ENCODE results near the gene NAV3. TPM values are rescaled to one million over a fixed set of nuclear protein-coding genes. Genes with fewer than 3 reads are reported as not detected.
A peak's percentile ranks its signal among the peaks of the same experiment; 100 is the strongest.

The NAV3 gene
- total RNA-seq, 1 donor = 121 TPM

GRCh38 chr12:77891518-77892147 is 60.9 kb downstream of the NAV3 start:
- no peak for DNase-seq (ENCODE audit: low read depth)
- H3K4me3 ChIP-seq (ENCODE audit: low read depth, low read length) = no peak overlapping the region
- no peak for TF ChIP-seq CTCF (IDR thresholded peaks at IDR 0.05; ENCODE audit: insufficient read depth, low read length)

GRCh38 chr12:77893918-77894317 is 63.2 kb downstream of the NAV3 start:
- DNase-seq (ENCODE audit: low read depth) = peak; percentile 49
- no peak overlapping the region for H3K4me3 ChIP-seq (ENCODE audit: low read depth, low read length)
- TF ChIP-seq CTCF (IDR thresholded peaks at IDR 0.05; ENCODE audit: insufficient read depth, low read length) = no peak

DNA sequence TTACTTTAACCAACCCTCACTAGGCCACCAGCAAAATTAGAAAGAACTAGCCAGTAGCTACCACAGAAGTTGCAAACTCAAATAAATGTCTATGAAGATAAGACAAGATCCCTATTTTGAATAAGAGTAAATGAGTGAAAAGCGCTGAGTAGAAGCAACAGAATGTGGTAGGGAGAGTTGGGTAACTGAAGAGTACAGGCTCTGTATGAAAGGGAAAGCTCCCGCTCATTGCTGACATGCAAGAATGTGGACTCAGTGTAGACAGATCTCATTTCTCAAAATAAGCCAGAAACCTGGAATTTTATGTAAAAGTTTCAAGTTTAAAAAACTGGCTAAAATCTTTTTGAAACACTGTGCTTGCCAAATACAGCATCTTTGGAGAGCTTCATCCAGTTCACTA is 63.9 kb downstream of the NAV3 start:
- H3K4me3 ChIP-seq (ENCODE audit: low read depth, low read length) = no peak overlapping the region
- peak; percentile 6 for DNase-seq (ENCODE audit: low read depth)
- no peak for TF ChIP-seq CTCF (IDR thresholded peaks at IDR 0.05; ENCODE audit: insufficient read depth, low read length)

DNA sequence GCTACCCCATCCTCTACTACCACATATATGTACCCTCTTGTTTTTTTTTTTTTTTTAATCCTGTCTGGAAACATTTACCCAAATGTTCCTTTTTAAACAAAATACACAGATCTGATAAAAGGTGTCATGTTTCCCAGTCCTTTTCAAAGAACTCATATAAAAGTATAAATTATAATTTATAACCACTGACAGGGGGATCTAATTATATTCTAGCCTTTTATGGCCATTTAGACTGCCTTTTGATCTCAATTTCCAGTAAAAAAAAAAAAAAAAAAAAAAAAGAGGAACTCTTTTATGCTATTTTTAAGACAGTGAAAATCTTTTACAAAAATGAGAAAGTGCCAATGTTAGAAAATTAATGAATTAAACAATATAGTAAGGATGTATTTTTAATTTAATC is 65.0 kb downstream of the NAV3 start:
- no peak overlapping the region for H3K4me3 ChIP-seq (ENCODE audit: low read depth, low read length)
- DNase-seq (ENCODE audit: low read depth) = no peak
- TF ChIP-seq CTCF (IDR thresholded peaks at IDR 0.05; ENCODE audit: insufficient read depth, low read length) = no peak

- TF ChIP-seq CTCF (IDR thresholded peaks at IDR 0.05; ENCODE audit: insufficient read depth, low read length) = no peak
- DNase-seq (ENCODE audit: low read depth) = no peak
- no peak overlapping the region for H3K4me3 ChIP-seq (ENCODE audit: low read depth, low read length)
Measured at GRCh38 chr12:77907936-77908335, 77.2 kb downstream of the NAV3 start.

DNA sequence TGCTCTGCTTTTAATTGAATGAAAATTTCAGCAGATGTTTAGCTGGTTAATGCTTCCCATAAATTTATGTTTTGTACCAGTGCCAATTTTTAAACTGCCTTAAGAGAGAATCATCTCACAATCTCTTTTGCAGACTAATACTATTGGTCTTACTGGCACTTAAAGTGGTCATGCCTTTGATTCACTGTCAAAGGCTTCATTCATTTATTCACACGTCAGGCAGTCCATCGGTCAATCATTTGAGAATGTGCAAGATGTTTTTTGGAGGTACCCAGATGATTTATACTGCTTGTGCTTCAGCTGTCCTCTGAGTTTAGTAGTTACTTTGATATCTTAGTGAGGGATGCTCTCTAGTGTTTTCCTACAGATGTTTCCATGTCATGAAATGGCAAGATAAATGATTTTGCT is 83.4 kb downstream of the NAV3 start:
- TF ChIP-seq CTCF (IDR thresholded peaks at IDR 0.05; ENCODE audit: insufficient read depth, low read length) = no peak
- no peak for DNase-seq (ENCODE audit: low read depth)
- no peak overlapping the region for H3K4me3 ChIP-seq (ENCODE audit: low read depth, low read length)

- no peak for DNase-seq (ENCODE audit: low read depth)
- TF ChIP-seq CTCF (IDR thresholded peaks at IDR 0.05; ENCODE audit: insufficient read depth, low read length) = no peak
- no peak overlapping the region for H3K4me3 ChIP-seq (ENCODE audit: low read depth, low read length)
Measured at GRCh38 chr12:77915071-77915600, 84.4 kb downstream of the NAV3 start.
